Mononuclear cell (primary cell): ENCODE data around the gene NAPEPLD. TPM values are rescaled to one million over a fixed set of nuclear protein-coding genes. Genes with fewer than 3 reads are reported as not detected.
"Not testable (repeated sequence)": the region's sequence is repeated elsewhere in the genome, so short reads cannot be mapped to it uniquely, and the experiment has no call there.

ENCODE experiments used
- H3K27me3 ChIP-seq: 2 replicates; pipeline ENCODE4 v1.6.0; 2011; ENCODE audit warnings: low read length, control low read depth; ENCODE audit not compliant: insufficient read depth
- H3K4me1 ChIP-seq: 2 replicates; pipeline ENCODE4 v1.5.1; 2011; ENCODE audit warnings: mild to moderate bottlenecking, low read length, control low read depth; ENCODE audit not compliant: insufficient read depth
- H3K4me3 ChIP-seq: 2 replicates; pipeline ENCODE4 v1.5.1; 2011; ENCODE audit warnings: mild to moderate bottlenecking, low read length, moderate library complexity
- H3K9me3 ChIP-seq: 2 replicates; pipeline ENCODE4 v1.5.1; 2011; ENCODE audit warnings: low read depth, mild to moderate bottlenecking, control low read depth, low read length
- total RNA-seq: library from RNA; depleted of rRNA; stranded (reverse); fragments of >200 nt; gene quantifications from one replicate; pipeline ENCODE4 v1.2.3, GENCODE V29; 2012

The NAPEPLD gene
- total RNA-seq, 1 donor: 2.1 TPM

- Histone ChIP-seq H3K4me3 (no peak overlapping the region), H3K9me3 (no peaks in the 10 kb centered on the region), H3K27me3 (no peaks in the 10 kb centered on the region), H3K4me1 (no peaks in the 10 kb centered on the region)
These were observed 19.0 kb downstream of the NAPEPLD start for GRCh38 chr7:103129702-103130549.

- Histone ChIP-seq H3K4me1 (no peaks in the 10 kb centered on the region), H3K9me3 (no peaks in the 10 kb centered on the region), H3K27me3 (no peaks in the 10 kb centered on the region), H3K4me3 (no peak overlapping the region)
These were observed 21.9 kb downstream of the NAPEPLD start for GRCh38 chr7:103127006-103127405.

GRCh38 chr7:103124429-103124979, 24.4 kb downstream of the NAPEPLD start:
- Histone ChIP-seq H3K4me3 (no peak overlapping the region), H3K9me3 (no peaks in the 10 kb centered on the region), H3K4me1 (no peaks in the 10 kb centered on the region), H3K27me3 (no peaks in the 10 kb centered on the region)

- no peaks in the 10 kb centered on the region for H3K27me3 ChIP-seq
- no peaks in the 10 kb centered on the region for H3K4me1 ChIP-seq
- H3K4me3 ChIP-seq: no peak overlapping the region
- no peaks in the 10 kb centered on the region for H3K9me3 ChIP-seq
These were observed 25.4 kb downstream of the NAPEPLD start for GRCh38 chr7:103123529-103123928.

GRCh38 chr7:103121641-103122040, 27.3 kb downstream of the NAPEPLD start:
- Histone ChIP-seq H3K4me3 (no peak overlapping the region), H3K4me1 (no peaks in the 10 kb centered on the region), H3K27me3 (no peaks in the 10 kb centered on the region), H3K9me3 (no peaks in the 10 kb centered on the region)

GRCh38 chr7:103120362-103120761, 28.5 kb downstream of the NAPEPLD start:
- H3K27me3 ChIP-seq: no peaks in the 10 kb centered on the region
- H3K4me3 ChIP-seq: no peak overlapping the region
- H3K4me1 ChIP-seq: no peaks in the 10 kb centered on the region
- no peaks in the 10 kb centered on the region for H3K9me3 ChIP-seq

GRCh38 chr7:103119791-103120291, 29.1 kb downstream of the NAPEPLD start:
- Histone ChIP-seq H3K4me1 (no peaks in the 10 kb centered on the region), H3K4me3 (no peak overlapping the region), H3K9me3 (no peaks in the 10 kb centered on the region), H3K27me3 (no peaks in the 10 kb centered on the region)

- Histone ChIP-seq H3K4me3 (no peak overlapping the region), H3K27me3 (no peaks in the 10 kb centered on the region), H3K9me3 (no peaks in the 10 kb centered on the region), H3K4me1 (no peaks in the 10 kb centered on the region)
These were observed 31.4 kb downstream of the NAPEPLD start for GRCh38 chr7:103117465-103117864.

- Histone ChIP-seq H3K4me3 (no peak overlapping the region), H3K4me1 (no peaks in the 10 kb centered on the region), H3K27me3 (no peaks in the 10 kb centered on the region), H3K9me3 (no peaks in the 10 kb centered on the region)
These were observed 31.9 kb downstream of the NAPEPLD start for GRCh38 chr7:103116991-103117390.

GRCh38 chr7:103116511-103116910, 32.4 kb downstream of the NAPEPLD start:
- Histone ChIP-seq H3K9me3 (no peaks in the 10 kb centered on the region), H3K27me3 (no peaks in the 10 kb centered on the region), H3K4me1 (no peaks in the 10 kb centered on the region), H3K4me3 (no peak overlapping the region)

- H3K9me3 ChIP-seq: no peaks in the 10 kb centered on the region
- H3K4me1 ChIP-seq: no peaks in the 10 kb centered on the region
- H3K4me3 ChIP-seq: no peak overlapping the region
- no peaks in the 10 kb centered on the region for H3K27me3 ChIP-seq
These were observed 33.1 kb downstream of the NAPEPLD start for GRCh38 chr7:103115771-103116170.

GRCh38 chr7:103114576-103115008, 34.3 kb downstream of the NAPEPLD start:
- Histone ChIP-seq H3K27me3 (no peaks in the 10 kb centered on the region), H3K9me3 (no peaks in the 10 kb centered on the region), H3K4me3 (no peak overlapping the region), H3K4me1 (no peaks in the 10 kb centered on the region)

- Histone ChIP-seq H3K9me3 (no peaks in the 10 kb centered on the region), H3K27me3 (no peaks in the 10 kb centered on the region), H3K4me1 (no peaks in the 10 kb centered on the region), H3K4me3 (no peak overlapping the region)
These were observed 35.7 kb downstream of the NAPEPLD start for GRCh38 chr7:103113164-103113563.

- H3K4me3 ChIP-seq, H3K4me1 ChIP-seq, H3K9me3 ChIP-seq: not testable (repeated sequence)
These were observed 42.2 kb downstream of the NAPEPLD start for GRCh38 chr7:103106703-103107070.

GRCh38 chr7:103106005-103106702, 42.7 kb downstream of the NAPEPLD start:
- Histone ChIP-seq H3K4me3 (no peak overlapping the region), H3K27me3 (no peaks in the 10 kb centered on the region), H3K4me1 (no peaks in the 10 kb centered on the region), H3K9me3 (no peaks in the 10 kb centered on the region)

More at GRCh38 chr7:103106703-103107070, 42.2 kb downstream of the NAPEPLD start:
- not testable (repeated sequence) for H3K27me3 ChIP-seq
